ENCODE results near the gene ARID1B.
A peak's percentile ranks its signal among the peaks of the same experiment; 100 is the strongest.

ARID1B gene

GRCh38 chr6:156794546-156795354 is 17.6 kb downstream of the ARID1B start:
- no peak for DNase-seq

GRCh38 chr6:156795825-156796224 is 18.6 kb downstream of the ARID1B start:
- no peak for DNase-seq

- no peak for DNase-seq
These were observed 19.4 kb downstream of the ARID1B start for GRCh38 chr6:156796627-156797026.

GRCh38 chr6:156797901-156798735 is 20.9 kb downstream of the ARID1B start:
- no peak for DNase-seq

GRCh38 chr6:156801712-156802111 is 24.5 kb downstream of the ARID1B start:
- DNase-seq, result no peak

- no peak for DNase-seq
These were observed 26.2 kb downstream of the ARID1B start for GRCh38 chr6:156803353-156803752.

GRCh38 chr6:156804402-156804801 is 27.2 kb downstream of the ARID1B start:
- DNase-seq, result no peak

- DNase-seq, result no peak
These were observed 29.0 kb downstream of the ARID1B start for GRCh38 chr6:156806155-156806554.

GRCh38 chr6:156807028-156807427 is 29.9 kb downstream of the ARID1B start:
- DNase-seq, result no peak

- no peak for DNase-seq
These were observed 30.6 kb downstream of the ARID1B start for GRCh38 chr6:156807795-156808194.

- DNase-seq, result peak; percentile 9
These were observed 31.1 kb downstream of the ARID1B start for GRCh38 chr6:156808287-156808686.

- DNase-seq, result peak; percentile 16
These were observed 31.9 kb downstream of the ARID1B start for GRCh38 chr6:156809034-156809433.

GRCh38 chr6:156809446-156810178 is 32.4 kb downstream of the ARID1B start:
- DNase-seq, result no peak

- no peak for DNase-seq
These were observed 36.9 kb downstream of the ARID1B start for GRCh38 chr6:156814036-156814581.

GRCh38 chr6:156816505-156816904 is 39.3 kb downstream of the ARID1B start:
- DNase-seq, result no peak

- no peak for DNase-seq
These were observed 43.1 kb downstream of the ARID1B start for GRCh38 chr6:156820089-156820798.

GRCh38 chr6:156821707-156822106 is 44.5 kb downstream of the ARID1B start:
- no peak for DNase-seq

- DNase-seq, result no peak
These were observed 45.6 kb downstream of the ARID1B start for GRCh38 chr6:156822747-156823206.

GRCh38 chr6:156824142-156824541 is 47.0 kb downstream of the ARID1B start:
- DNase-seq, result no peak

- no peak for DNase-seq
These were observed 48.3 kb downstream of the ARID1B start for GRCh38 chr6:156825475-156825874.

GRCh38 chr6:156826290-156826955 is 49.2 kb downstream of the ARID1B start:
- DNase-seq, result no peak

GRCh38 chr6:156827382-156827781 is 50.2 kb downstream of the ARID1B start:
- peak; percentile 37 for DNase-seq
